A673 (cell line): ENCODE data around the gene SGO2.

ENCODE experiments used
- EZH2 ChIP-seq: fragments of 200-600 bp; sonication (generic); IDR thresholded peaks from 2 replicates; pipeline ENCODE4 v1.6.1; 2017; ENCODE audit warnings: borderline replicate concordance, low read depth, mild to moderate bottlenecking, mixed read lengths, antibody characterized with exemption, low read length; ENCODE audit not compliant: poor library complexity, severe bottlenecking
- TF ChIP-seq, protein P1 (sequence below): fragments of 300-800, 200-600 bp; sonication (generic); conservative IDR thresholded peaks from 2 replicates; pipeline ENCODE4 v1.5.1; 2017; ENCODE audit warnings: low read depth, mild to moderate bottlenecking, antibody characterized with exemption, low read length, moderate library complexity, mixed read lengths

- no peak for TF ChIP-seq EZH2
- TF ChIP-seq, protein P1, sequence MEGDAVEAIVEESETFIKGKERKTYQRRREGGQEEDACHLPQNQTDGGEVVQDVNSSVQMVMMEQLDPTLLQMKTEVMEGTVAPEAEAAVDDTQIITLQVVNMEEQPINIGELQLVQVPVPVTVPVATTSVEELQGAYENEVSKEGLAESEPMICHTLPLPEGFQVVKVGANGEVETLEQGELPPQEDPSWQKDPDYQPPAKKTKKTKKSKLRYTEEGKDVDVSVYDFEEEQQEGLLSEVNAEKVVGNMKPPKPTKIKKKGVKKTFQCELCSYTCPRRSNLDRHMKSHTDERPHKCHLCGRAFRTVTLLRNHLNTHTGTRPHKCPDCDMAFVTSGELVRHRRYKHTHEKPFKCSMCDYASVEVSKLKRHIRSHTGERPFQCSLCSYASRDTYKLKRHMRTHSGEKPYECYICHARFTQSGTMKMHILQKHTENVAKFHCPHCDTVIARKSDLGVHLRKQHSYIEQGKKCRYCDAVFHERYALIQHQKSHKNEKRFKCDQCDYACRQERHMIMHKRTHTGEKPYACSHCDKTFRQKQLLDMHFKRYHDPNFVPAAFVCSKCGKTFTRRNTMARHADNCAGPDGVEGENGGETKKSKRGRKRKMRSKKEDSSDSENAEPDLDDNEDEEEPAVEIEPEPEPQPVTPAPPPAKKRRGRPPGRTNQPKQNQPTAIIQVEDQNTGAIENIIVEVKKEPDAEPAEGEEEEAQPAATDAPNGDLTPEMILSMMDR = no peak
Observed at GRCh38 chr2:200533754-200534153, 7.7 kb downstream of the SGO2 start.
